GM18861 (cell line): ENCODE data around the gene CLASP1.

Source experiments
- ATAC-seq: cut with Tn5 transposase; IDR thresholded peaks from one replicate; pipeline ENCODE4 v1.9.1; 2021; ENCODE audit not compliant: unreplicated experiment

CLASP1 gene

DNA sequence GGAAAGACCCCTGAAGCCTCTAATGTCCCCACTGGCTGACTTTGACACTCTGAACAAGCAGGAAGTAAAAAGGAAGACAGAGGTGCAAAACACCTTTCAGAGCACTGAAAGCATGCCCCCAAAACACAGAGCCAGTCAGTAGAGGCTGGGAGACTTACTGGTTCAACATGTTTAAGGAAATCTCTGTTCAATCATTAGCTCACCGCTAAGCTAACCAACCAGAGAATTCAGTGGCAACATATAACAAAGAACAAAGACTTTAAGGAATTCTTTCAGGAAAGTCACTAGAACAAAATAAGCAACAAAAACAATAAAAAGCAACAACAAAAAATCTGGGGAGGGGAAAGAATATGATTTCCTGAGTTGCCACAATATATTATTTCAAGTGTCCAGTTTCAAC, 142.6 kb downstream of the CLASP1 start:
- no peak for ATAC-seq

GRCh38 chr2:121505986-121506586, 143.2 kb downstream of the CLASP1 start:
- no peak for ATAC-seq

DNA sequence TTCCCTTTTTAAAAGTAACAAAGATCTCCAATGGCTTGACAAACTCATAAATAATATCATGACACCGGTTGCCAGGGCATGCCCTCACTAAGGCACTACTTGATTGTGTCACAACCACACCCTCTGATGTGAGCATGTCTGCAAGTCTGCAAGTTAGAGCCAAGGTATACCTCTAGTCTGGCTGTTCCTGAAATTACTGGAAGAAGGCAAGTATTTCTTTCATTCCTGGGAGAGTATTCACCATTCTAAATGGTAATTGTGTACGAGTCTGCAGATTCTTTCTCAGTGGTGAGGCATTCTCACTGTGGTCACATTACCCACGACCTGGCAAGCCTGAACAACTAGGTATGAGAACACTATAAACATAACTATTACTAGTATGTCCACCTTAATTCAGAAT, 144.3 kb downstream of the CLASP1 start:
- no peak for ATAC-seq

GRCh38 chr2:121504316-121504715, 144.9 kb downstream of the CLASP1 start:
- ATAC-seq, result no peak

GRCh38 chr2:121502781-121503180, 146.5 kb downstream of the CLASP1 start:
- no peak for ATAC-seq

DNA sequence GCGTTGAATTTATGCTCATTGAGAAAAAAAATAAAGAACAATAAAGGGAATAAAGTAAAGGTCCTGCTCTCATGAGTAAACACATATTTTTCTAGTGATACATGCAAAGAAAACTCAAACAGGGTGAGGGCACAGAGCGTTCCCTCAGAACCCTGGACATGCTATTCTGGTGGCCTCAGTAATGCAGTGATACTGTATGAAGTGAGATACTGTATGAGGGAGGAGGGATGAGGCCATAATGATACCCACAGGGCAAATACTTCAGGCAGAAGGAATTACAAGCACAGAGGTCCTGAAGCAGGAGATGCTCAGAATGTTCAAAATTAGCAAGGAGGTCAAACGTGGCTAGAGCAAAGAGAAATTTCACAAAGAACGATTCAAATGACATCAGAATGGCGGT, 147.0 kb downstream of the CLASP1 start:
- ATAC-seq, result no peak

GRCh38 chr2:121501554-121501953, 147.7 kb downstream of the CLASP1 start:
- no peak for ATAC-seq

GRCh38 chr2:121501031-121501430, 148.2 kb downstream of the CLASP1 start:
- ATAC-seq, result no peak

DNA sequence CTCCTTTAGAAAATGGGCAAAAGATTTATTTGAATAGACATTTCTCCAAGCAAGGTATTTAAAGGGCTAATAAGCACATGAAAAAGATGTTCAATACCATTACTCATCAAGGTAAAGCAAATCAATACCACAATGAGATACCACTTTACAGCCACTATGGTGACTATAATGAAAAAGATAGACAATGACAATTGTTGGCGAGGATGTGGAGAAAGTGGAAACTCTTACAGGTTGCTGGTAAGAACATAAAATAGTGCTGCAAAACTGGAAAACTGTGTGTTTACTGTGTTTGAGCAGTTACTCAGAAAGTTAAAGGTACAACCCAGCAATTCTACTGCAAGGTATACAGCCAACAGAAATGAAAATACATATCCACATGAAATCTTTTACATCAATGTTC, 150.5 kb downstream of the CLASP1 start:
- ATAC-seq, result no peak

DNA sequence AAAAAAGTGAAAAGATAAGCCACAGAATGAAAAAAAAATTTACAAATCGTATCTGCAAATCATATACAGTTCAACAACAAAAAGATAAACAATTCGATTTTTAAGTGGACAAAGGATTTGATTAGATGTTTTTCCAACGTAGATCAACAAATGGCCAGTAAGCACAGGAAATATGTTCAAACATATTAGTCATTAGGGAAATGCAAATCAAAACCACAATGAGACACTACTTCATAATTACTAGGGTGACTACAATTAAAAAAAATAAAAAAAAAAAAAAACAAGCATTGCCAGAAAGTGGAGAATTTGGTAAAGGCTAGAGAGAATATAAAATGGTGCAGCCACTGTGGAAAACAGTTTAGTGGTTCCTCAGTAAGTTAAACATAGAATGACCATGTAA, 156.9 kb downstream of the CLASP1 start:
- no peak for ATAC-seq

GRCh38 chr2:121491518-121491917, 157.7 kb downstream of the CLASP1 start:
- ATAC-seq, result no peak

- ATAC-seq, result no peak
Observed at GRCh38 chr2:121490584-121491133, 158.6 kb downstream of the CLASP1 start.

DNA sequence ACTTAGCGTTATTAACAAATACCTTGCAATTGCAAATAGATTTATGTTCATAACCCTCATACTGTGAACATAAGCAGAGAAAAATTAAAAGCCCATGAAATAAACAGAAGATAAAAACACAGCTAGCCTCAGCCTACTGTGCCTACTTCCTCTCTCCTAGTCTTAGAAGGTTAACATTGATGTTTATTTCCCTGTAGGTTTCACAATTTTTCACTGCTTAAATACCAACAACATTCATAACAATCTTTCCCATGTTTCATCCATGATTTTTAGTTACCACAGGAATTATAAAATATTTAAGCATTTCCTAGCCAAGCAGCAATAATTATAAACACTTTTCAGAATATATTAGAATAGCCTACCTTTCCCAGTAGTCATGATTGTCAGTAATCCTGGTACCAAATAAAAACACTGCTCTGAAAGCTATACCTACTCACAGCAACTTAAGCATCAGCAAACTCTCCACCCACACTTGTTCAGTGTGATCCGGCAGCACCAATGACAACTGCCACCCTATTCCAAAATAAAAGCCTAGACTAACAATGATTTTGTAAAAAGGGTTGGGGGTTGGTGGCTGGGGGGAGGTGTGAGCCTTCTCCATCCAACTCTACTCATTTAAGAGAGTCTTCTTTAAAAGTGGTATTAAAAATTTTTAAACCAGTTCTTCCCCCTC, 159.2 kb downstream of the CLASP1 start:
- ATAC-seq, result no peak

DNA sequence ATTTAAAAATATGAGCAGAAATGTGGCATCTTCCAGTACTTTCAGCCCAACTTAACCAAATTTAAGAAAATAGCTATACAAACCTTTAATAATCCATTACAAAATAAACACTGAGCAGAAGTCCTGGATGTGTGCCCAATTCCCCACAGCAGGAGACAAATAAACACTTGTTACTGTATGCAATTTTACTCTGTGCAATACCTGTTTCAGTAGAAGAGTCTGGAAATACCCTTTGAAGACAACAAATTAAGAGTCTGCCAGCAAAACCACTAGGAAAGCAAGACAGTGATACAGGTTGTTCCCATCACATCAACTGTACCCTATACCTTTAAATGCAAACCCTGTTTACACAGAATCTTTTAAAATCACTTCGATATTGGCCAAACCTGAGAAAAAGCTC, 160.0 kb downstream of the CLASP1 start:
- no peak for ATAC-seq

DNA sequence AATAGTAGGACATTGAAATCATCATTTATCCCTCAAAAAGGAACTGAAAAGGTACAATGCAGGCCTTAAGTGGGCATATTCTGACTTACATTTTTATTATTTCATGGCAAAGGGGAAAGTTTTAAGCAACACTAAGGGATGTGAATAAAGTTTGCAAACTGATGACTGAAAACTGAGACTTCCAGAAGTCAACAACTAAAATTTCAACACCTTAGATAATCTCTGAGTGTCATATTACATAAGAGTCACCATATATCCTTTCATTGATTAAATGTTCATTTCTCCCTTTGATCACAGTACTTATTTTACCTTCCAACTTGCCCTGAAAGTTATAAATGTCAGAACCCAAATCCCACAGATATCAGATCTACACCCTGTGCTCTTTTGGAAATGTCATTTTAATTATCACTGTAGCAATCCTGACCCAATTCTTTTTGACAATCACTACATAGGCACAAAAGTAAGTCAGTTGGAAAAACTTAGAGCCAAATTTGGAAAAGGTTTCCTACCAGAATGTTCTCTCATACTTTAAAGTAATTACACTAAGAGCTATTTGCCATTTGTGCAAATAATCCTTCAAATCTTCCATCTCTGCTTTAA, 163.0 kb downstream of the CLASP1 start:
- ATAC-seq, result no peak

- no peak for ATAC-seq
Observed at GRCh38 chr2:121485039-121485438, 164.2 kb downstream of the CLASP1 start.

DNA sequence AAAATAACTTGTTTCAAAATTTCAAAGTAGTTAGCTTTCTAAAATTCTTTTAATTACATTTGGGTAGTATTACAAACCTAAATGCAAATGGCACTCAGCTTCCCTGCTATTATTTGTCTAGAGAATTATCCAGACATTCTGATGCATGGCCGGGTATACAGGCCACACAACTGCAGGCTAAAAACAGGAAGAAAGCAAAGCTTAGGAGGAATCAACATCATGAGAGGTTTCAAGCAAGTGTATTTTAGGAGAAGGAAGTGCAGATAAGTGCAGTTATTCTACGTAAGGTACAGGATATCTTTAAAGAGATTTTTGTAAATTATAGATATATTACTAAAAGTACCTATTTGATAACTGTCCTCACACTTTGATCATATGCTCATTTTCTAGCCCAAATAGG, 165.4 kb downstream of the CLASP1 start:
- no peak for ATAC-seq

DNA sequence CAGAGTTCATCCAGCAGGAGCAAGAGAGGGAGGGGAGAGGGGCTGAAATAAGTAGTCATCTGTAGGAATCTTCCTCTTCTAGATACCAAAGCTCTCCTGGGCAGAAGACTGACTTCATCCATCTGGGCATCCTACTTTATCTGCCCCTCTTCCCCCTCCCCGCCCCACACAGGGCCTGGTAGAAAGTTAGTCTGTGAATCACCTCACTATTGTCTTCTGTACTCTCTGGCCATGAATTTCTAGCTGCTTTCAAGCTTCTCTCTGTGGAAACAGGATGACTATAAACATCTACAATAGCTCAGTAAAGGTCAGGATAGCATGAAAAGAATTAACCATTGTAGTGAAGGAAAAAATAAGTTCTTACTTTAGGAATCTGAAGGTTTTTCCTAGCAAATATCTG, 166.2 kb downstream of the CLASP1 start:
- no peak for ATAC-seq

GRCh38 chr2:121480826-121481225, 168.4 kb downstream of the CLASP1 start:
- ATAC-seq, result no peak

- no peak for ATAC-seq
Observed at GRCh38 chr2:121479882-121480522, 169.3 kb downstream of the CLASP1 start.

GRCh38 chr2:121478996-121479745, 170.1 kb downstream of the CLASP1 start:
- no peak for ATAC-seq
